ENCODE data around the gene RRM1.

- TF ChIP-seq CTCF (IDR thresholded peaks at IDR 0.05) (no peak), EP300 (IDR thresholded peaks at IDR 0.05) (no peak), POLR2AphosphoS5 (IDR thresholded peaks at IDR 0.05) (no peak)
Measured at GRCh38 chr11:4146772-4147098, 52.1 kb downstream of the RRM1 start.

Data from gastroesophageal sphincter (tissue), 3 donors.